ENCODE measurements around the gene ZSCAN1. TPM values are rescaled to one million over a fixed set of nuclear protein-coding genes. Genes with fewer than 3 reads are reported as not detected.

Gene ZSCAN1
- total RNA-seq, 1 experiment from 2014 or later = 1.3 TPM

GRCh38 chr19:58058467-58058866 lies 24.6 kb downstream of the ZSCAN1 start (continued):
- TF ChIP-seq ZNF532 (CRISPR knock-in tag; IDR thresholded peaks at IDR 0.05; ENCODE audit: borderline replicate concordance) (no peak), NR2C2 (CRISPR knock-in tag; IDR thresholded peaks at IDR 0.05) (no peak), AR (CRISPR knock-in tag; IDR thresholded peaks at IDR 0.05) (no peak)

GRCh38 chr19:58059003-58059670 lies 25.3 kb downstream of the ZSCAN1 start, which contains the start of gene ZNF135:
TSS of gene ZNF135 (plus strand) at chr19:58059282. CDS start at chr19:58060003, 721 bp downstream.
- CTCF ChIA-PET = interaction anchor here (0.9 to 3.5 kb wide), 11 partner anchors 13 to 143 kb away, joined by 3 to 30 read pairs (median 3); partner anchors contain the start of genes ZNF329 and ZNF417
- TF ChIP-seq USF2 (CRISPR knock-in tag; IDR thresholded peaks at IDR 0.05) (peak; percentile 10; the same call in 1 of the 2 replicates), SMAD4 (CRISPR knock-in tag; IDR thresholded peaks at IDR 0.05) (no peak), ARID4B (CRISPR knock-in tag; IDR thresholded peaks at IDR 0.05; ENCODE audit: borderline replicate concordance) (peak; percentile 38; the same call in 1 of the 2 replicates), ZNF317 (CRISPR knock-in tag; IDR thresholded peaks at IDR 0.05; ENCODE audit: borderline replicate concordance, low read depth) (no peak), ZNF281 (CRISPR knock-in tag; IDR thresholded peaks at IDR 0.05) (peak; percentile 97), SP1 (CRISPR knock-in tag; conservative IDR thresholded peaks at IDR 0.05) (peak; percentile 42; the same call in 1 of the 2 replicates), ZNF121 (CRISPR knock-in tag; IDR thresholded peaks at IDR 0.05) (0 out of 2 replicates have a peak, but pooled peaks have one; percentile 28), ZNF232 (CRISPR knock-in tag; IDR thresholded peaks at IDR 0.05) (0 out of 2 replicates have a peak, but pooled peaks have one; percentile 25), FOXK1 (CRISPR knock-in tag; IDR thresholded peaks at IDR 0.05) (0 out of 2 replicates have a peak, but pooled peaks have one; percentile 57), E2F5 (CRISPR knock-in tag; IDR thresholded peaks at IDR 0.05) (0 out of 2 replicates have a peak, but pooled peaks have one; percentile 25), JUN (CRISPR knock-in tag; IDR thresholded peaks at IDR 0.05) (no peak), ZBTB43 (CRISPR knock-in tag; IDR thresholded peaks at IDR 0.05) (0 out of 2 replicates have a peak, but pooled peaks have one; percentile 6), GABPB1 (CRISPR knock-in tag; IDR thresholded peaks at IDR 0.05) (peak; percentile 50; the same call in 1 of the 2 replicates)
- ATAC-seq = peak; percentile 82

More at GRCh38 chr19:58059003-58059670, 25.3 kb downstream of the ZSCAN1 start, which contains the start of gene ZNF135:
- H3K4me3 Mint-ChIP-seq = peak within 1 kb of the TSS; percentile 69
- DNase-seq (ENCODE audit: low spot score) = peak; percentile 90
- H3K36me3 Mint-ChIP-seq = peaks cover 21% of the 10 kb centered on the region
- H3K4me1 Mint-ChIP-seq = peaks cover 26% of the 10 kb centered on the region
- H3K9me3 Mint-ChIP-seq = peaks cover 16% of the 10 kb centered on the region
- peak within 1 kb of the TSS; percentile 93 for H3K27ac Mint-ChIP-seq
- H3K27me3 Mint-ChIP-seq (ENCODE audit: low read depth) = peaks cover 6% of the 10 kb centered on the region
- POLR2A ChIA-PET = interaction anchor here (0.6 to 2.7 kb wide), 20 partner anchors 9 to 571 kb away, joined by 3 to 16 read pairs (median 4); partner anchors contain the start of genes ZNF274, ZNF329, ZNF418 and ZNF419
